ENCODE results near the gene ANKRD11.
A peak's percentile ranks its signal among the peaks of the same experiment; 100 is the strongest.

Gene ANKRD11

GRCh38 chr16:89243664-89244063, 246.7 kb downstream of the ANKRD11 start:
- DNase-seq (ENCODE audit: low spot score): no peak

GRCh38 chr16:89242795-89243200, 247.6 kb downstream of the ANKRD11 start:
- no peak for DNase-seq (ENCODE audit: low spot score)

GRCh38 chr16:89241187-89242007, 249.0 kb downstream of the ANKRD11 start:
- DNase-seq (ENCODE audit: low spot score): peak; percentile 88

- no peak for DNase-seq (ENCODE audit: low spot score)
Measured at GRCh38 chr16:89237733-89238132, 252.6 kb downstream of the ANKRD11 start.

GRCh38 chr16:89233678-89234490, 256.5 kb downstream of the ANKRD11 start:
- DNase-seq (ENCODE audit: low spot score): no peak

GRCh38 chr16:89232107-89232506, 258.3 kb downstream of the ANKRD11 start:
- DNase-seq (ENCODE audit: low spot score): no peak

- no peak for DNase-seq (ENCODE audit: low spot score)
Measured at GRCh38 chr16:89230255-89230654, 260.1 kb downstream of the ANKRD11 start.

- no peak for DNase-seq (ENCODE audit: low spot score)
Measured at GRCh38 chr16:89224665-89225064, 265.7 kb downstream of the ANKRD11 start.

- no peak for DNase-seq (ENCODE audit: low spot score)
Measured at GRCh38 chr16:89222931-89223330, 267.4 kb downstream of the ANKRD11 start.

- DNase-seq (ENCODE audit: low spot score): no peak
Measured at GRCh38 chr16:89221604-89222003, 268.8 kb downstream of the ANKRD11 start.

GRCh38 chr16:89219365-89219764, 271.0 kb downstream of the ANKRD11 start:
- no peak for DNase-seq (ENCODE audit: low spot score)

Small RNA genes within 50 kb of the gene (small RNA-seq; reads per million reads assigned to genes)
- gene RNU6-430P: 0 reads per million in 2 experiments
